Anterior cingulate cortex (tissue), 58 donors: ENCODE results near the gene CD6.
A peak's percentile ranks its signal among the peaks of the same experiment; 100 is the strongest.
"Not testable (repeated sequence)": the region's sequence is repeated elsewhere in the genome, so short reads cannot be mapped to it uniquely, and the experiment has no call there.

Source experiments
- DNase-seq, 58 donors: peaks; one replicate each; lab custom pipeline; 2025; lab: John Stamatoyannopoulos, UW

The CD6 gene

GRCh38 chr11:61048368-61049062 is 77.0 kb downstream of the CD6 start:
- no peak for DNase-seq

- no peak for DNase-seq
Observed at GRCh38 chr11:61049063-61049377, 77.5 kb downstream of the CD6 start.

- no peak for DNase-seq
Observed at GRCh38 chr11:61049859-61050258, 78.4 kb downstream of the CD6 start.

GRCh38 chr11:61052182-61052972 is 80.9 kb downstream of the CD6 start:
- DNase-seq, result no peak

- DNase-seq, result no peak
Observed at GRCh38 chr11:61053191-61053590, 81.7 kb downstream of the CD6 start.

GRCh38 chr11:61054513-61054912 is 83.0 kb downstream of the CD6 start:
- DNase-seq, result no peak

GRCh38 chr11:61054927-61055562 is 83.6 kb downstream of the CD6 start:
- no peak for DNase-seq

GRCh38 chr11:61055776-61056175 is 84.3 kb downstream of the CD6 start:
- DNase-seq, result no peak

GRCh38 chr11:61056571-61056970 is 85.1 kb downstream of the CD6 start:
- peak in 2 of 58 donors; percentile 9 to 14 for DNase-seq

GRCh38 chr11:61056981-61057380 is 85.5 kb downstream of the CD6 start:
- DNase-seq, result no peak

- no peak for DNase-seq
Observed at GRCh38 chr11:61057615-61058014, 86.1 kb downstream of the CD6 start.

GRCh38 chr11:61058583-61059259 is 87.2 kb downstream of the CD6 start:
- no peak for DNase-seq

GRCh38 chr11:61059260-61059752 is 87.8 kb downstream of the CD6 start:
- no peak for DNase-seq

- no peak for DNase-seq
Observed at GRCh38 chr11:61061081-61061826, 89.8 kb downstream of the CD6 start.

GRCh38 chr11:61062181-61062930 is 90.9 kb downstream of the CD6 start:
- DNase-seq, result no peak

- not testable (repeated sequence) for DNase-seq
Observed at GRCh38 chr11:61065236-61065635, 93.8 kb downstream of the CD6 start.

- no peak for DNase-seq
Observed at GRCh38 chr11:61065955-61066638, 94.6 kb downstream of the CD6 start.

- no peak for DNase-seq
Observed at GRCh38 chr11:61066645-61067044, 95.2 kb downstream of the CD6 start.
